ENCODE results near the gene PYM1.

The PYM1 gene

DNA sequence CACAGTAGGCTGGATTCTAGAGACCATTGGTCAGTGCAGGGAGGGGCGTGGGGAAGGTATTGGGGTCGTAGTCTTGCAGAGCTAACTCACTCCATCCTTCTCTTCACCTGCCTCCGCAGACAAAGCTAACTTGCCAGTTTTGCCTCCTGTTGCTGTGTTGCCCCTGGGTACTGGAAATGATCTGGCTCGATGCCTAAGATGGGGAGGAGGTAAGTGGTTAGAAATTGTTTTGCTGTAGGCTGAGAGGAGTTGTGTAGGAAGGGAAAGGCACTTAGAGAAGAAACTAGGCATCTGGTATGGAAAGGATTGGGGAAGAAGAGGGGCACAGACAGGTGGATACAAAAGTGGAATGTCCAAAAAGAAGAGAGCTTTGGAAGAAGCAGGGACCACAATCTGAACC, 14.4 kb upstream of the PYM1 start:
- TF ChIP-seq, protein P1, sequence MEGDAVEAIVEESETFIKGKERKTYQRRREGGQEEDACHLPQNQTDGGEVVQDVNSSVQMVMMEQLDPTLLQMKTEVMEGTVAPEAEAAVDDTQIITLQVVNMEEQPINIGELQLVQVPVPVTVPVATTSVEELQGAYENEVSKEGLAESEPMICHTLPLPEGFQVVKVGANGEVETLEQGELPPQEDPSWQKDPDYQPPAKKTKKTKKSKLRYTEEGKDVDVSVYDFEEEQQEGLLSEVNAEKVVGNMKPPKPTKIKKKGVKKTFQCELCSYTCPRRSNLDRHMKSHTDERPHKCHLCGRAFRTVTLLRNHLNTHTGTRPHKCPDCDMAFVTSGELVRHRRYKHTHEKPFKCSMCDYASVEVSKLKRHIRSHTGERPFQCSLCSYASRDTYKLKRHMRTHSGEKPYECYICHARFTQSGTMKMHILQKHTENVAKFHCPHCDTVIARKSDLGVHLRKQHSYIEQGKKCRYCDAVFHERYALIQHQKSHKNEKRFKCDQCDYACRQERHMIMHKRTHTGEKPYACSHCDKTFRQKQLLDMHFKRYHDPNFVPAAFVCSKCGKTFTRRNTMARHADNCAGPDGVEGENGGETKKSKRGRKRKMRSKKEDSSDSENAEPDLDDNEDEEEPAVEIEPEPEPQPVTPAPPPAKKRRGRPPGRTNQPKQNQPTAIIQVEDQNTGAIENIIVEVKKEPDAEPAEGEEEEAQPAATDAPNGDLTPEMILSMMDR (IDR thresholded peaks at IDR 0.05; ENCODE audit: control extremely low read depth, extremely low read depth, low read depth, missing control alignments), result no peak
- ChIA-PET CTCF (interaction anchor here (1.0 to 6.7 kb wide), 10 partner anchors 9 to 316 kb away, joined by 3 to 71 read pairs (median 10); partner anchors contain the start of genes ANKRD52, GDF11, ORMDL2 and SUOX), POLR2A (no interaction called here)
- DNase-seq (ENCODE audit: extremely low spot score), result no peak

DNA sequence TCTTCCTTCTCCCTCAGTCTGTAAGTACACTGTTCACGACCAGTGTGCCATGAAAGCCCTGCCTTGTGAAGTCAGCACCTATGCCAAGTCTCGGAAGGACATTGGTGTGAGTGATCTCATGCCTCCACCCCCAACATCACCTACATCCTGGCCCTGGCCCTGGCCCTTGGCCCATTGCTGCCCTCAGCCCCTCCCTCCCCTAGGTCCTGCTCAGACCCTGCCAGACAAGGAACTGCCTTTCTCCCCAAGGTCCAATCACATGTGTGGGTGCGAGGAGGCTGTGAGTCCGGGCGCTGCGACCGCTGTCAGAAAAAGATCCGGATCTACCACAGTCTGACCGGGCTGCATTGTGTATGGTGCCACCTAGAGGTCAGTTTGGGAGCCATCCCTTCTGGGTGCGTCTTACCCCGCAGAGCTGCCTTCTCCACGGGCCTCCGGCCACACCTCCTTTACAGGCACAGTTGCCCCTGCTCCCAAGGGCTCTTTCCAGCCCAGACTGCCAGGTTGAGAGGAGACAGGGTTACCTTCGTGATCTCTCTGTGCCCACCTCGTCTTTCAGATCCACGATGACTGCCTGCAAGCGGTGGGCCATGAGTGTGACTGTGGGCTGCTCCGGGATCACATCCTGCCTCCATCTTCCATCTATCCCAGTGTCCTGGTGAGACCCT, 12.5 kb upstream of the PYM1 start:
- DNase-seq (ENCODE audit: extremely low spot score), result peak; percentile 86
- CTCF ChIA-PET, result interaction anchor here (0.6 to 7.0 kb wide), 43 partner anchors 9 to 294 kb away, joined by 3 to 92 read pairs (median 4); partner anchors contain the start of genes DGKA, DNAJC14, GDF11 and ORMDL2
- TF ChIP-seq, protein P1 (IDR thresholded peaks at IDR 0.05; ENCODE audit: control extremely low read depth, extremely low read depth, low read depth, missing control alignments), result peak; percentile 89
- POLR2A ChIA-PET, result interaction anchor here (0.6 to 1.6 kb wide), 3 partner anchors 185 to 282 kb away, joined by 3 read pairs; partner anchors contain the start of gene RNF41

DNA sequence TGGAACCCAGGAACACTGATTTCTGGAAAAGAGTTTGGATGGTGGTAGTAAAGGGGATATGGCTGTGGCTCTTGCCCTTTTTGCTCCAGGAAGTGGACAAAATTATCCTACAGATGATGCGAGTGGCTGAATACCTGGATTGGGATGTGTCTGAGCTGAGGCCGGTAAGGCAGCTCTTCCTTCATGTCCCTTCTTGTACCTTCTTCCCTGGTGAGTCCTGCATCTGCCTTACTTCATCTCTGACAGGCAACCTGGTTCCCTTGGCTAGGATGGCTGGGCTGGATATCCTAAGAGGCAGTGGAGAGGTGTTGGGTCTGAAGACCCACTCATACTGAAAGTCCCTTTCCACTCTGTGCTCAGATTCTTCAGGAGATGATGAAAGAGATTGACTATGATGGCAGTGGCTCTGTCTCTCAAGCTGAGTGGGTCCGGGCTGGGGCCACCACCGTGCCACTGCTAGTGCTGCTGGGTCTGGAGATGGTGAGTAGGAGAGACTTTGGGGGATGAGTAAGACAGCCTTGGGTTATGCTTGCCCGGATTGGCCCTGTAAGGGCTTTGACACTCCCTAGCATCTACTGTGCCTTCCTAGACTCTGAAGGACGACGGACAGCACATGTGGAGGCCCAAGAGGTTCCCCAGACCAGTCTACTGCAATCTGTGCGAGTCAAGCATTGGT, 11.3 kb upstream of the PYM1 start:
- DNase-seq (ENCODE audit: extremely low spot score), result no peak
- TF ChIP-seq, protein P1 (IDR thresholded peaks at IDR 0.05; ENCODE audit: control extremely low read depth, extremely low read depth, low read depth, missing control alignments), result no peak
- ChIA-PET POLR2A (interaction anchor here (0.5 to 1.6 kb wide), 4 partner anchors 8 to 385 kb away, joined by 3 to 6 read pairs (median 4); partner anchors contain the start of gene RNF41), CTCF (interaction anchor here (0.6 to 7.0 kb wide), 31 partner anchors 10 to 200 kb away, joined by 3 to 92 read pairs (median 5); partner anchors contain the start of genes DGKA, GDF11, ORMDL2 and PYM1)

DNA sequence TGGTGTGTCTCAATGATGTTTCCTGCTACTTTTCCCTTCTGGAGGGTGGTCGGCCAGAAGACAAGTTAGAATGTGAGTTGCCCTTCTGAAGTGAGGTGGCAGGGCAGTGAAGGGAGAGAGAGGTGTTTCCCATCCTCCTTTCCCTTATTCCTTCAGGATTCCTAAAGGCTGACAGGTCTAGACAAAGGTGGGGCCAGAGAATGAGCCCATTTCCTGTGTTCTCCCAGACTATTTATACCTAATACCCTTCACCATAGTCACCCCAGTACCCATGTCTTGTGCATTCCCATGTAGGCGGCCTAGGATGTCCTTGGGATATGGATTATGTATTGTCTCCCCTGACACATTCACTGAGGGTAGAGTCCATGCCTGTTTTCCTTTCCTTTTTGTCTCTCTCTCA, 10.3 kb upstream of the PYM1 start:
- no peak for DNase-seq (ENCODE audit: extremely low spot score)
- CTCF ChIA-PET, result interaction anchor here (1.4 to 7.0 kb wide), 10 partner anchors 9 to 199 kb away, joined by 3 to 92 read pairs (median 18); partner anchors contain the start of genes DGKA, ORMDL2, PYM1 and SARNP
- POLR2A ChIA-PET, result interaction anchor here (0.6 kb wide), 1 partner anchor 384 kb away, joined by 3 read pairs; no protein-coding TSS in a partner anchor
- TF ChIP-seq, protein P1 (IDR thresholded peaks at IDR 0.05; ENCODE audit: control extremely low read depth, extremely low read depth, low read depth, missing control alignments), result no peak

DNA sequence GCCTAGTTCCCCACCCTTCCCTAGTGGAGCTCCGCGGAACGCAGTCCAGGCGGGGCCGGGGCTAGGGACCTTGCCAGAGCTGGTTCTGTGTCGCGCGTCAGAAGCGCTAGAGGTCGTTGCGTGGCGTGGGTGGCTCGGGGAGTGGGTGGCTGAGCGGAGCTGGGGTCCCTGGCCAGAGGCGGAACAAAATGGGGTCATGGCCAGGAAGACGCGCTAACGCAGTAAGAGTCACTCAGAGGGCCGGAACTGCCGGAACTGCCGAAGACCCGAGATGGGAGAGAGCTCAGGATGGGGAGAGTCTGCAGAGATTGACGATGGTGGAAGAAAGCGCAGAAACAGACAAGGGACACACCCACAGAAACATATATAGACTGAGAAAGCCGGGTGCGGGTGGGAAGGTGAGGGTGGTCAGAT, 8.1 kb upstream of the PYM1 start:
- TF ChIP-seq, protein P1 (IDR thresholded peaks at IDR 0.05; ENCODE audit: control extremely low read depth, extremely low read depth, low read depth, missing control alignments), result no peak
- no peak for DNase-seq (ENCODE audit: extremely low spot score)
- CTCF ChIA-PET, result interaction anchor here (1.1 to 7.0 kb wide), 5 partner anchors 7 to 111 kb away, joined by 3 to 92 read pairs (median 5); partner anchors contain the start of genes DGKA, PYM1 and RAB5B
- POLR2A ChIA-PET, result no interaction called here

DNA sequence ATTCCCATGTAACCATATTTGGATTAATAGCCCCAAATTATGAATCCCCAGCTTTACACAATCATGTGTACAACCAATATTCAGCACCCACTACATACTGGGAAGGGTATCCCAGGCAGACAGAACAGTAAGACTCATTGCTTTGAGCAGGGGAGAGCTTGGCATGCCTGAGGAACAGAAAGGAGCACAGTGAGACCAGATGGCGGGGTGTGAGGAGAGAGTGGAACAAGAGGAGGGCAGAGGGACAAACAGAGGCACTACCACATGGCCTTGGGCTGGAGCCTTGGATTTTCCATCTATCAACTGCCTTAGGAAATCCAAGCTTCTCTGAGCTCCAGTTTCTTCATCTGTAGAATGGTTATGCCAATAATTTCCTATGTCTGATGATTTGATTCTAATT, 7.1 kb upstream of the PYM1 start:
- POLR2A ChIA-PET, result no interaction called here

More for the DNA sequence above, 7.1 kb upstream of the PYM1 start:
- DNase-seq (ENCODE audit: extremely low spot score), result no peak
- CTCF ChIA-PET, result interaction anchor here (0.9 to 7.0 kb wide), 6 partner anchors 6 to 196 kb away, joined by 3 to 92 read pairs (median 16); partner anchors contain the start of genes DGKA, DNAJC14 and PYM1
- TF ChIP-seq, protein P1 (IDR thresholded peaks at IDR 0.05; ENCODE audit: control extremely low read depth, extremely low read depth, low read depth, missing control alignments), result no peak

Measured in GM10248 (cell line).